Esophagus squamous epithelium (tissue), 4 donors: ENCODE measurements around the gene ZFYVE28.

Experiments used
- POLR2A ChIP-seq, 4 donors: fragments of 450-650 bp; IDR thresholded peaks; one replicate each; pipeline ENCODE4 v1.6.1; 2017; ENCODE audit warnings: antibody characterized with exemption in 4 of 4, mild to moderate bottlenecking in 4 of 4, moderate library complexity in 3 of 4
- TF ChIP-seq, protein P1 (sequence below), 6 experiments: fragments of 450-650 bp in 4 of 6; fragments of 200-600 bp in 2 of 6; sonication (generic) in 2 of 6; IDR thresholded peaks; one replicate each; pipeline ENCODE4 v1.5.1; 2016 to 2019; ENCODE audit warnings: antibody characterized with exemption in 6 of 6, mild to moderate bottlenecking in 4 of 6, moderate library complexity in 4 of 6

DNA sequence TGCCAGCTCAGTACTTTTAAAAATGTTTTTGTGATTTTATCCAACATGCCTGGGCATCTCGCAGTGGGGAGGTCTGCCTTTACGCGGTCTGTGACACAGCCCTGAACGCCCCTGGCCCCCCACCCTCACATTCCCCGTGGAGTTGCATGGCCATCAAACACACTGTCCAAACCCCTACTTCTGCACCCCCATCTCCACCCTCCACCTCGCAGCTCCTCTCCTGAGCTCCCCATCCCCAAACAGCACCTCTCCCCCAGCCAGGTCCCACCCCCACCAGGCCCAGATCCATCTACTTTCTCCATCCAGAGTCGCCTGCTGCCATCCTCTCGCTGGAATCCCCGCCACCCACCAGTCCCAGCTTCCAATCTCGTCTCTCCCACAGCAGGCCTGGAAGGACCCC lies 9.5 kb downstream of the ZFYVE28 start:
- TF ChIP-seq, protein P1, sequence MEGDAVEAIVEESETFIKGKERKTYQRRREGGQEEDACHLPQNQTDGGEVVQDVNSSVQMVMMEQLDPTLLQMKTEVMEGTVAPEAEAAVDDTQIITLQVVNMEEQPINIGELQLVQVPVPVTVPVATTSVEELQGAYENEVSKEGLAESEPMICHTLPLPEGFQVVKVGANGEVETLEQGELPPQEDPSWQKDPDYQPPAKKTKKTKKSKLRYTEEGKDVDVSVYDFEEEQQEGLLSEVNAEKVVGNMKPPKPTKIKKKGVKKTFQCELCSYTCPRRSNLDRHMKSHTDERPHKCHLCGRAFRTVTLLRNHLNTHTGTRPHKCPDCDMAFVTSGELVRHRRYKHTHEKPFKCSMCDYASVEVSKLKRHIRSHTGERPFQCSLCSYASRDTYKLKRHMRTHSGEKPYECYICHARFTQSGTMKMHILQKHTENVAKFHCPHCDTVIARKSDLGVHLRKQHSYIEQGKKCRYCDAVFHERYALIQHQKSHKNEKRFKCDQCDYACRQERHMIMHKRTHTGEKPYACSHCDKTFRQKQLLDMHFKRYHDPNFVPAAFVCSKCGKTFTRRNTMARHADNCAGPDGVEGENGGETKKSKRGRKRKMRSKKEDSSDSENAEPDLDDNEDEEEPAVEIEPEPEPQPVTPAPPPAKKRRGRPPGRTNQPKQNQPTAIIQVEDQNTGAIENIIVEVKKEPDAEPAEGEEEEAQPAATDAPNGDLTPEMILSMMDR (IDR thresholded peaks at IDR 0.05), result no peak
- no peak for TF ChIP-seq POLR2A (IDR thresholded peaks at IDR 0.05)
